SK-N-MC (cell line): Measurements from ENCODE around the gene LRRIQ1.

ENCODE experiments used
- EZH2 ChIP-seq: fragments of 200-600 bp; sonication (generic); IDR thresholded peaks from one replicate; pipeline ENCODE4 v1.6.1; 2017; ENCODE audit warnings: antibody characterized with exemption
- FOXP2 ChIP-seq: optimal IDR thresholded peaks from 2 replicates; pipeline ENCODE3; 2011; ENCODE audit warnings: mild to moderate bottlenecking, moderate library complexity; ENCODE audit not compliant: insufficient read depth; ENCODE audit errors: extremely low read length, control extremely low read depth
- POLR2AphosphoS5 ChIP-seq: IDR thresholded peaks from 2 replicates; pipeline ENCODE4 v1.6.1; 2012; ENCODE audit warnings: mild to moderate bottlenecking, low read depth, low read length, borderline replicate concordance

DNA sequence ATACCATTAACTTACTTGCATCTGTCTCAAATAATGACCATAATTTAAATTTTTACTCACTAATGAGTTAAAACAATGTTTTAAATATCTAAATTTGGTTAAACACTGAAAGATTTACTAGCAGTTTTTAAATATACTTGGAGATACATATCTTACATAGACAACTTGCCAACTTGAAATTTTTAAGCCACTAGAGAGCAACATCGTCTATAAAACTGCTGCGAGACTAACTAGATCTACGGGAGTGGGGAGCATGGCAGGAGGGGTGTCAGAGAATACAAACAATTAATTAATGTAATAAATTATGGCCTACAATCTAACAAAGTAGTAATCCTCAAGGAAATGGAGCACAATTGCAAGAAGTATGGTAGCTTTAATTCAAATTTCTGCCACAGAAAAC is 120.4 kb downstream of the LRRIQ1 start:
- TF ChIP-seq POLR2AphosphoS5: no peak
- TF ChIP-seq EZH2: no peak
- no peak for TF ChIP-seq FOXP2
